OCI-LY7 (cell line): ENCODE measurements around the gene FEN1.

ENCODE experiments used
- CTCF ChIP-seq: fragments of 200-600 bp; sonication (generic); conservative IDR thresholded peaks from 2 replicates; pipeline ENCODE4 v1.5.1; 2014; ENCODE audit warnings: mild to moderate bottlenecking, antibody characterized with exemption, low read length, moderate library complexity, mixed read lengths
- EZH2phosphoT487 ChIP-seq: fragments of 200-600 bp; sonication (generic); IDR thresholded peaks from 2 replicates; pipeline ENCODE4 v1.6.1; 2018; ENCODE audit warnings: low read depth, borderline replicate concordance, mild to moderate bottlenecking, mixed run types, antibody characterized with exemption, low read length, moderate library complexity, mixed read lengths

- TF ChIP-seq CTCF = no peak
- TF ChIP-seq EZH2phosphoT487 = no peak
Measured at GRCh38 chr11:61762798-61763197, 29.9 kb upstream of the FEN1 start.
